GM06990 (cell line): Measurements from ENCODE around the gene COL15A1.

Experiments used
- DNase-seq: peaks from one replicate; pipeline ENCODE4 v3.0.0-alpha.2; 2011; ENCODE audit not compliant: insufficient read length; ENCODE audit errors: extremely low read depth
- H3K27me3 ChIP-seq: replicated peaks from 2 replicates; pipeline ENCODE4 v1.6.0; 2011; ENCODE audit warnings: low read length; ENCODE audit not compliant: control insufficient read depth, insufficient read depth
- H3K36me3 ChIP-seq: 2 replicates; pipeline ENCODE4 v1.5.1; 2011; ENCODE audit warnings: low read length; ENCODE audit not compliant: control insufficient read depth, insufficient read depth
- H3K4me3 ChIP-seq: replicated peaks from 2 replicates; pipeline ENCODE4 v1.5.1; 2011; ENCODE audit warnings: low read depth, mild to moderate bottlenecking, control low read depth, low read length
- CTCF ChIP-seq: IDR thresholded peaks from 2 replicates; pipeline ENCODE4 v1.5.1; 2011; ENCODE audit warnings: low read length, control low read depth, mild to moderate bottlenecking, inconsistent platforms; ENCODE audit not compliant: insufficient read depth, poor library complexity, severe bottlenecking

COL15A1 gene

GRCh38 chr9:98973171-98973570 is 29.5 kb downstream of the COL15A1 start:
- no peak for TF ChIP-seq CTCF
- H3K4me3 ChIP-seq, result no peak overlapping the region
- H3K36me3 ChIP-seq, result no peaks in the 10 kb centered on the region
- H3K27me3 ChIP-seq, result peaks cover 6% of the 10 kb centered on the region
- no peak for DNase-seq

- DNase-seq, result no peak
- H3K4me3 ChIP-seq, result no peak overlapping the region
- H3K27me3 ChIP-seq, result peaks cover 6% of the 10 kb centered on the region
- no peak for TF ChIP-seq CTCF
- H3K36me3 ChIP-seq, result no peaks in the 10 kb centered on the region
Observed at GRCh38 chr9:98973576-98973975, 29.9 kb downstream of the COL15A1 start.

GRCh38 chr9:98974106-98974505 is 30.4 kb downstream of the COL15A1 start:
- no peak overlapping the region for H3K4me3 ChIP-seq
- DNase-seq, result no peak
- TF ChIP-seq CTCF, result no peak

GRCh38 chr9:98974554-98974953 is 30.8 kb downstream of the COL15A1 start:
- H3K36me3 ChIP-seq, result no peaks in the 10 kb centered on the region
- DNase-seq, result no peak
- peaks cover 6% of the 10 kb centered on the region for H3K27me3 ChIP-seq
- TF ChIP-seq CTCF, result no peak
- H3K4me3 ChIP-seq, result no peak overlapping the region

More at GRCh38 chr9:98974106-98974505, 30.4 kb downstream of the COL15A1 start:
- Histone ChIP-seq H3K27me3 (peaks cover 6% of the 10 kb centered on the region), H3K36me3 (no peaks in the 10 kb centered on the region)

- no peak overlapping the region; the same call in 1 of the 2 replicates for H3K4me3 ChIP-seq
- DNase-seq, result peak; percentile 80
Observed at GRCh38 chr9:98974994-98975712, 31.4 kb downstream of the COL15A1 start.

More at GRCh38 chr9:98974994-98975712, 31.4 kb downstream of the COL15A1 start:
- no peaks in the 10 kb centered on the region for H3K36me3 ChIP-seq
- peak; percentile 100 for TF ChIP-seq CTCF
- peaks cover 6% of the 10 kb centered on the region for H3K27me3 ChIP-seq
